Trophoblast cell (in vitro differentiated cells and primary cell): ENCODE data around the gene SOX4.

ENCODE experiments used
- DNase-seq, 2 donors: peaks; one replicate each; pipeline ENCODE4 v3.0.0-alpha.2; 2016
- H2AFZ ChIP-seq: 2 replicates; pipeline ENCODE4 v1.6.1; 2013; ENCODE audit warnings: low read length, moderate library complexity, mild to moderate bottlenecking; ENCODE audit not compliant: insufficient read depth, poor library complexity
- H2AK5ac ChIP-seq: 2 replicates; pipeline ENCODE4 v1.6.1; 2013; ENCODE audit warnings: mild to moderate bottlenecking, low read length
- H2BK120ac ChIP-seq: 2 replicates; pipeline ENCODE4 v1.6.1; 2013; ENCODE audit warnings: low read length, mild to moderate bottlenecking, moderate library complexity; ENCODE audit not compliant: insufficient read depth, poor library complexity
- H2BK12ac ChIP-seq: 2 replicates; pipeline ENCODE4 v1.6.1; 2013; ENCODE audit warnings: mild to moderate bottlenecking, low read length, moderate library complexity
- H2BK5ac ChIP-seq: 2 replicates; pipeline ENCODE4 v1.6.1; 2013; ENCODE audit warnings: low read length, low read depth, moderate library complexity, mild to moderate bottlenecking; ENCODE audit not compliant: poor library complexity
- H3K14ac ChIP-seq: 2 replicates; pipeline ENCODE4 v1.6.1; 2013; ENCODE audit warnings: mild to moderate bottlenecking, low read length
- H3K18ac ChIP-seq: 2 replicates; pipeline ENCODE4 v1.6.1; 2013; ENCODE audit warnings: mild to moderate bottlenecking, low read length
- H3K23ac ChIP-seq: 2 replicates; pipeline ENCODE4 v1.6.1; 2013; ENCODE audit warnings: low read length
- H3K27ac ChIP-seq: 2 replicates; pipeline ENCODE4 v1.5.1; 2013; ENCODE audit warnings: low read depth, mild to moderate bottlenecking, inconsistent platforms, low read length, moderate library complexity
- H3K27me3 ChIP-seq: 2 replicates; pipeline ENCODE4 v1.6.1; 2013; ENCODE audit warnings: inconsistent platforms, mild to moderate bottlenecking, low read length, moderate library complexity; ENCODE audit not compliant: insufficient read depth
- H3K36me3 ChIP-seq, 2 experiments: 1 replicate in 1 of 2; 2 replicates in 1 of 2; pipeline ENCODE4 v1.6.1; 2013; ENCODE audit warnings: low read length in 2 of 2, mild to moderate bottlenecking in 2 of 2, moderate library complexity in 1 of 2; ENCODE audit not compliant: insufficient read depth in 2 of 2, control insufficient read depth in 1 of 2
- H3K4ac ChIP-seq: 2 replicates; pipeline ENCODE4 v1.6.1; 2013; ENCODE audit warnings: low read depth, mild to moderate bottlenecking, low read length, moderate library complexity
- H3K4me1 ChIP-seq, 2 experiments: 1 replicate in 1 of 2; 2 replicates in 1 of 2; pipeline ENCODE4 v1.6.1; 2013; ENCODE audit warnings: low read length in 2 of 2, mild to moderate bottlenecking in 2 of 2, moderate library complexity in 1 of 2; ENCODE audit not compliant: insufficient read depth in 2 of 2, control insufficient read depth in 1 of 2
- H3K4me2 ChIP-seq: 2 replicates; pipeline ENCODE4 v1.6.1; 2013; ENCODE audit warnings: inconsistent platforms, mild to moderate bottlenecking, low read length, moderate library complexity
- H3K4me3 ChIP-seq: 2 replicates; pipeline ENCODE4 v1.5.1; 2013; ENCODE audit warnings: mild to moderate bottlenecking, low read depth, low read length, inconsistent platforms
- H3K79me1 ChIP-seq: one replicate; pipeline ENCODE4 v1.6.1; 2013; ENCODE audit warnings: low read length
- H3K79me2 ChIP-seq: 2 replicates; pipeline ENCODE4 v1.6.1; 2013; ENCODE audit warnings: low read length, mild to moderate bottlenecking; ENCODE audit not compliant: control insufficient read depth, insufficient read depth, poor library complexity
- H3K9ac ChIP-seq: 2 replicates; pipeline ENCODE4 v1.6.1; 2013; ENCODE audit warnings: mild to moderate bottlenecking, low read length
- H3K9me3 ChIP-seq: 2 replicates; pipeline ENCODE4 v1.6.1; 2013; ENCODE audit warnings: low read depth, mild to moderate bottlenecking, control low read depth, inconsistent platforms, low read length; ENCODE audit not compliant: insufficient read depth
- H4K12ac ChIP-seq: 2 replicates; pipeline ENCODE4 v1.6.1; 2013; ENCODE audit warnings: low read depth, mild to moderate bottlenecking, low read length, moderate library complexity
- H4K8ac ChIP-seq: 2 replicates; pipeline ENCODE4 v1.6.1; 2013; ENCODE audit warnings: low read depth, mild to moderate bottlenecking, low read length, moderate library complexity
- H4K91ac ChIP-seq: one replicate; pipeline ENCODE4 v1.6.1; 2013; ENCODE audit warnings: low read depth, mild to moderate bottlenecking, low read length, moderate library complexity
- WGBS: extraction: QIAGEN DNeasy Blood & Tissue Kit; methylation state at CpG from one replicate; pipeline ENCODE4 v1.1.7; 2013; ENCODE audit warnings: missing lambda C conversion rate; ENCODE audit not compliant: insufficient read length, insufficient coverage; ENCODE audit errors: extremely low coverage; 5-methylcytosine and 5-hydroxymethylcytosine counted together

SOX4 gene

DNA sequence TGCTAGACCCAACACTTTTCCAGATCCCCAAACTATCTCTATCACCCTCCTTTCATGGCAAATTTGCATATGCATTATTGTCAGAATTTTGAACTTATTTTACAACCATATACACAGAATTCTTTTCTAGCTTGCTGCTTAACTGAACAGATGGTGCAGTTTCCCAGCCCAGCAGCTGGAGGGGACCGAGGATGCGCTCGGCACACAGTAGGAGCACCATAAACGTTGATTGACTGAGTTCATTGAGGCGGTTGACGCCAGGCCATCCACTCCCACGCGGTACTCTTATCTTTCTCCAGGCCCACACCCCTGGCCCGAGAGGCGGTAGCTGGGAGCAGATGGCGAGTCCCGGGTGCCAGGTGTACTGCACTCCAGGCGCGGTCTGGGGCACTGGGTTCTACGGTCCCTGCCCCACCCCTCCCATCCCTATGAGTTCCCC lies 6.8 kb upstream of the SOX4 start:
- Histone ChIP-seq H3K36me3 (no peaks in the 10 kb centered on the region), H3K18ac (peak overlapping the region; percentile 26), H2BK12ac (peak overlapping the region; percentile 55), H3K4me1 (peaks cover 3% of the 10 kb centered on the region in 2 experiments), H3K9ac (peak overlapping the region; percentile 67), H3K4me2 (peak overlapping the region; percentile 90), H4K8ac (peak overlapping the region; percentile 75), H2BK5ac (peak overlapping the region; percentile 1), H4K91ac (peak overlapping the region; percentile 30), H3K27me3 (no peaks in the 10 kb centered on the region), H3K27ac (no peak overlapping the region), H3K23ac (no peak overlapping the region), H3K9me3 (no peaks in the 10 kb centered on the region), H2BK120ac (peak overlapping the region; percentile 12), H3K79me1 (peaks cover 24% of the 10 kb centered on the region), H3K4me3 (peak overlapping the region; percentile 75), H3K4ac (peak overlapping the region; percentile 22), H4K12ac (no peak overlapping the region), H2AK5ac (no peak overlapping the region), H3K14ac (peak overlapping the region; percentile 43), H3K79me2 (peaks cover 10% of the 10 kb centered on the region), H2AFZ (peak overlapping the region; percentile 89)
- WGBS = no CpG with 5 or more reads among the region's 15 CpGs
- no peak for DNase-seq

DNA sequence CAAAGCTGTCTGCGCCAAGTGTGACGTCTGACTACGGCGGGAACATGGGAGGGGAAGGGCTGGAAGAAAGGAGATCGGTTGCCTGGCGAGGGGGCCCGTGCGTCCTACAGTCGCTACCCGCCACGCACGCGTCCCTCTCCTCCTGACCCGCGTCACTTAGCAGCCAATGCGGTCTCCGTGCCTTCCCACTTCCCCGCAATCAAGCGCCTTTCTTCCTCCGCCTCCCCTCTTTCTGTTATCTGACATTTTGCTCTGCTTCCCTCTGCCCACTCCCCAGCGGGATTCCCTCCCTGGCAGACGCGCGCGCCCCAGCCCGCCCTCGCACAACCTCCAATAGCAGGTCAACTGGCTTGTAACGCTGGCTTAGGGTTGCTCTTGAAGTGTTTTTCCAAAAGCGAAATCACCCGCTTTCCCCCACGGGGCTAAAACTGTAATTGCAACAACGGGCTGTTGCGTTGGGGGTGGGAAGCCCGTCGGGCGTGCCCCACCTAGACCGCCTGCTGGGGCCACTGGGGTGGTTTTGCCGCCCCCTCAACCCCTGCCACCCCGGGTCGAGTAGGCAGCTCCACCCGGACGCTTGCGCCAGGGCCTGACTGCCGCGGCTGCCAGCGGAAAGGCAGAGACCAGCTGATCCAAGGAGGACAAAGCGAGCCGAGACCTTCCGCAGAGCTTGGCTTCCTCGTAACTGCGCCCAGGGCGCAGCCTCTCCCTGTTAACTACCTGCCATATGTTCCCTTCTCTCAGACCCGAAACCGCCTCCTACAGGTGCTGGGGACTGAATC lies 6.2 kb upstream of the SOX4 start:
- Histone ChIP-seq H4K91ac (peak overlapping the region; percentile 61), H2BK12ac (peak overlapping the region; percentile 68)
- no CpG with 5 or more reads among the region's 54 CpGs for WGBS

DNA sequence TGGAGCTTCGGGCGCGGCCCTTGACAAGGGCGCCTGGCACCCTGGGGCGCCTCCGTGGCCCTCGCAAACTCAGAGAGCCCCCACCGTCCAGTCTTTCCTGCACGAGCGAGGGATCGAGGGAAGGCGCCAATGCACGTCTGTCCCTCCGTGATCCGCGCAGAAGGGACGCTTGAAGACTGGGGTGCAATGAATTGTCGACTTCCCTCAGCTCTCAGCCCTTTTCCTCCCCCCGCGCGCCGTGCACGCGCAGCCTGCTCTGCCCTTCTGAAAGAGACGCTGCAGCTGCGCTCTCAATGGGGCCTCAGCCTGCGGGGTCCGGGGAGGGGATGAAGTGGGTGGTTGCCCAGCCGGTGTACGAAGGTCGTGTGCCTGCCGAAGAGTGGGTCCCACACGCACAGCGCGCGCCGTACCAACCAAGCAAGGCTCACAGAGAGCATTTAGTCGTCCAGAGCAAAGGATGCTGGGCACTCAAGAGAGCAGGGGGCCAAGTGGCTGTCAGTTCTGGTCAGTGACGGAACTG lies 5.5 kb upstream of the SOX4 start:
- H3K9ac ChIP-seq = peak overlapping the region; percentile 49

More for the DNA sequence above, 6.2 kb upstream of the SOX4 start:
- H3K18ac ChIP-seq = peak overlapping the region; percentile 61
- peak overlapping the region; percentile 90 for H3K4me2 ChIP-seq
- peak overlapping the region; percentile 71 for H3K14ac ChIP-seq
- no peaks in the 10 kb centered on the region for H3K36me3 ChIP-seq
- peak overlapping the region; percentile 75 for H4K8ac ChIP-seq
- no peak overlapping the region for H3K23ac ChIP-seq
- peak overlapping the region; percentile 89 for H2AFZ ChIP-seq
- H3K4me3 ChIP-seq = peak overlapping the region; percentile 75
- no peaks in the 10 kb centered on the region for H3K27me3 ChIP-seq
- DNase-seq = peak; percentile 62 to 75
- peaks cover 24% of the 10 kb centered on the region for H3K79me1 ChIP-seq
- no peak overlapping the region for H2AK5ac ChIP-seq
- peak overlapping the region; percentile 50 for H4K12ac ChIP-seq
- peak overlapping the region; percentile 82 for H3K27ac ChIP-seq
- peaks cover 10% of the 10 kb centered on the region for H3K79me2 ChIP-seq
- H3K9me3 ChIP-seq = no peaks in the 10 kb centered on the region
- peak overlapping the region; percentile 49 for H3K9ac ChIP-seq
- H3K4me1 ChIP-seq = peaks cover 3% of the 10 kb centered on the region in 2 experiments
- H2BK5ac ChIP-seq = peak overlapping the region; percentile 18
- peak overlapping the region; percentile 12 for H2BK120ac ChIP-seq
- peak overlapping the region; percentile 9 for H3K4ac ChIP-seq

DNA sequence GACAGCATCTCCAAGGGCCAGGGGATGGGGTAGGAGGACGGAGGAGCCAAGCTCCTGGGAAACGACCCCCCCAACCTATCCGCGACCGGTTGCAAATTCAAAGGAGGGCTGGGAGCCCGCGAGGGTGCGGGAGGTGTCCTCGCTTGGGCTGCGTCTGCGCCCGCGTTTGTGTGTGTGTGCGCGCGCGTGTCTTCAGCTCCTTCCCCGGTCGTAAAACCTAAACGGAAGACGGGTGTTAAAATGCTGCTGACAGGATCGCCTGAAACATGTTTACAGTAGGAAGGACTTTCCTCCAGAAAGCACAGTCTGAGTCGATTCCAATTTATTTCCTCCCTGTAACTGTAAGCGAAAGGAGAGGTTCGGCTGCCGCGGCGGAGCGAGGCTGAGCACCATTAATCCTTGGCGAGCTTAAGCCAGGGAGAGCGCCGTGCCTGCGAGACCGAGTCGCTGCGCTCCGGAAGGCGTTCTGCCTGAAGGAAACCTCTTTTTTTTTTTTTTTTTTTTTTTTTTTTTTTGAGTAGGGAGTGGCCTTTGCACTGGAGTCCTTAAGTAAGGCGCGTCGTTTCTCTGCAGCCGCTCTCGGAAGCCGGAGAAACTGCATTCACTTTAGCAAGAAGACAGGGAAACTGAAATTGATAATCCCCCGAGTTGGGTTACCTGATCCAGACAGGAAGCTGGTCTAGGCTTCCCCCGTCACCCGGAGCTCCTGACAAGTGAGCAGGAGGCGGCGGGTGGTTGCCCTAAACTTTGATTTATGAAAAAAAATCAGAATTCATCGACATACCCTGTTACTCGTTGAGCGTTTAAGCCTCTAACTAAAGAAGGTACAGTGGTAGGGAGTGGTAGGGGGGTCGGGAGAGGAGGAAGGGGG lies 4.8 kb upstream of the SOX4 start:
- H4K8ac ChIP-seq = peak overlapping the region; percentile 84
- H3K27ac ChIP-seq = peak overlapping the region; percentile 82
- H2AK5ac ChIP-seq = no peak overlapping the region
- peaks cover 25% of the 10 kb centered on the region for H3K79me1 ChIP-seq
- peak overlapping the region; percentile 61 for H3K18ac ChIP-seq
- peak overlapping the region; percentile 90 for H3K4me2 ChIP-seq
- WGBS = no CpG with 5 or more reads among the region's 53 CpGs
- peak overlapping the region; percentile 83 for H4K91ac ChIP-seq
- peak overlapping the region; percentile 79 for H2BK120ac ChIP-seq
- peak overlapping the region; percentile 35 for H4K12ac ChIP-seq
- peak overlapping the region; percentile 56 for H2BK12ac ChIP-seq
- peak overlapping the region; percentile 89 for H2AFZ ChIP-seq
- peak overlapping the region; percentile 77 for H3K14ac ChIP-seq
- H3K9ac ChIP-seq = peak overlapping the region; percentile 63
- H3K79me2 ChIP-seq = peaks cover 10% of the 10 kb centered on the region
- no peaks in the 10 kb centered on the region for H3K36me3 ChIP-seq
- no peaks in the 10 kb centered on the region for H3K27me3 ChIP-seq
- H3K23ac ChIP-seq = no peak overlapping the region
- peak overlapping the region; percentile 9 for H3K4ac ChIP-seq
- H2BK5ac ChIP-seq = peak overlapping the region; percentile 92
- DNase-seq = peak; percentile 80 to 83
- H3K4me3 ChIP-seq = peak overlapping the region; percentile 75
- peaks cover 3% of the 10 kb centered on the region in 2 experiments for H3K4me1 ChIP-seq
- H3K9me3 ChIP-seq = no peaks in the 10 kb centered on the region

More for the DNA sequence above, 5.5 kb upstream of the SOX4 start:
- Histone ChIP-seq H3K4ac (peak overlapping the region; percentile 9), H3K79me2 (peaks cover 10% of the 10 kb centered on the region), H2BK12ac (peak overlapping the region; percentile 17), H3K23ac (no peak overlapping the region), H3K27ac (peak overlapping the region; percentile 82), H3K27me3 (no peaks in the 10 kb centered on the region), H3K4me1 (peaks cover 3% of the 10 kb centered on the region in 2 experiments), H2BK5ac (peak overlapping the region; percentile 18), H3K36me3 (no peaks in the 10 kb centered on the region), H3K79me1 (peaks cover 24% of the 10 kb centered on the region), H3K4me3 (peak overlapping the region; percentile 75), H3K18ac (peak overlapping the region; percentile 61), H3K4me2 (peak overlapping the region; percentile 90), H4K91ac (peak overlapping the region; percentile 61), H2BK120ac (peak overlapping the region; percentile 12), H3K14ac (peak overlapping the region; percentile 63), H4K8ac (peak overlapping the region; percentile 75), H2AFZ (peak overlapping the region; percentile 89), H2AK5ac (no peak overlapping the region), H4K12ac (peak overlapping the region; percentile 50), H3K9me3 (no peaks in the 10 kb centered on the region)
- no CpG with 5 or more reads among the region's 39 CpGs for WGBS
- no peak for DNase-seq
